HepG2 (cell line): ENCODE measurements around the gene PEMT. TPM values are rescaled to one million over a fixed set of nuclear protein-coding genes. Genes with fewer than 3 reads are reported as not detected.

Experiments used
- ASH2L ChIP-seq: fragments of 300-600, 200-600 bp; sonication (generic); IDR thresholded peaks from 2 replicates; pipeline ENCODE4 v1.7.0; 2017; ENCODE audit warnings: low read depth, mild to moderate bottlenecking, moderate library complexity, mixed read lengths, low read length; ENCODE audit not compliant: insufficient read length
- BCL3 ChIP-seq: sonication (generic); formaldehyde crosslinking; IDR thresholded peaks from 2 replicates; pipeline ENCODE4 v1.5.1; 2020; ENCODE audit warnings: mild to moderate bottlenecking, missing genetic modification reagents, moderate library complexity
- CEBPG ChIP-seq: IDR thresholded peaks from 2 replicates; pipeline ENCODE4 v1.6.1; 2016
- DRAP1 ChIP-seq: IDR thresholded peaks from 2 replicates; pipeline ENCODE4 v1.6.1; 2016; ENCODE audit warnings: missing genetic modification reagents, missing compliant biosample characterization
- MED1 ChIP-seq: sonication (generic); formaldehyde crosslinking; IDR thresholded peaks from 2 replicates; pipeline ENCODE4 v1.4.0; 2020; ENCODE audit warnings: missing genetic modification reagents
- POLR2AphosphoS5 ChIP-seq: IDR thresholded peaks from 2 replicates; pipeline ENCODE4 v1.6.1; 2012; ENCODE audit warnings: low read depth, low read length
- REL ChIP-seq: sonication (generic); formaldehyde crosslinking; conservative IDR thresholded peaks from 2 replicates; pipeline ENCODE4 v1.8.0; 2022; ENCODE audit warnings: mild to moderate bottlenecking, missing genetic modification reagents, moderate library complexity
- RORA ChIP-seq: sonication (generic); formaldehyde crosslinking; IDR thresholded peaks from 2 replicates; pipeline ENCODE4 v1.5.0; 2020; ENCODE audit warnings: mild to moderate bottlenecking, missing genetic modification reagents, moderate library complexity
- SIX1 ChIP-seq: sonication (generic); formaldehyde crosslinking; IDR thresholded peaks from 2 replicates; pipeline ENCODE4 v1.4.0; 2020; ENCODE audit warnings: missing genetic modification reagents, borderline replicate concordance
- SKIL ChIP-seq: sonication (generic); formaldehyde crosslinking; IDR thresholded peaks from 2 replicates; pipeline ENCODE4 v1.8.0; 2022; ENCODE audit warnings: missing genetic modification reagents, mild to moderate bottlenecking, moderate library complexity, borderline replicate concordance
- SMC3 ChIP-seq: IDR thresholded peaks from 2 replicates; pipeline ENCODE4 v1.6.1; 2011; ENCODE audit warnings: low read length, improper control_type of control experiment
- TEAD3 ChIP-seq: optimal IDR thresholded peaks from 2 replicates; pipeline ENCODE3; 2016; ENCODE audit warnings: borderline replicate concordance
- TRAFD1 ChIP-seq: sonication (generic); formaldehyde crosslinking; IDR thresholded peaks from 2 replicates; pipeline ENCODE4 v1.5.1; 2020; ENCODE audit warnings: missing genetic modification reagents, mild to moderate bottlenecking, borderline replicate concordance
- U2AF2 ChIP-seq: fragments of 200-400 bp; formaldehyde crosslinking; IDR thresholded peaks from 2 replicates; pipeline ENCODE4 v1.6.1; 2017; ENCODE audit warnings: low read depth, mild to moderate bottlenecking, low read length
- ZNF546 ChIP-seq: sonication (generic); formaldehyde crosslinking; conservative IDR thresholded peaks from 2 replicates; pipeline ENCODE4 v1.8.1; 2023; ENCODE audit warnings: mild to moderate bottlenecking, missing genetic modification reagents
- ZNF614 ChIP-seq: IDR thresholded peaks from 2 replicates; pipeline ENCODE4 v1.6.1; 2018; ENCODE audit warnings: missing biosample characterization, missing genetic modification reagents, inconsistent platforms, borderline replicate concordance
- ZNF629 ChIP-seq: sonication (generic); formaldehyde crosslinking; conservative IDR thresholded peaks from 2 replicates; pipeline ENCODE4 v1.5.0; 2020; ENCODE audit warnings: missing genetic modification reagents
- ZSCAN21 ChIP-seq: sonication (generic); formaldehyde crosslinking; IDR thresholded peaks from 2 replicates; pipeline ENCODE4 v1.8.0; 2022; ENCODE audit warnings: mild to moderate bottlenecking, missing genetic modification reagents, moderate library complexity, borderline replicate concordance
- polyA plus RNA-seq, 8 experiments: library from polyadenylated mRNA; depleted of rRNA in 3 of 8; stranded (reverse) in 7 of 8; unstranded in 1 of 8; fragments of >200 nt; fragmentation: Illumina TruSeq in 4 of 8; extraction: Trizol in 4 of 8; gene quantifications; 2 replicates each; pipeline versions ENCODE4 v1.2.1 to v1.2.3, GENCODE V29; 2011 to 2016; ENCODE audit warnings: low read depth in 4 of 8, missing spikeins in 1 of 8, mixed read lengths in 1 of 8; ENCODE audit not compliant: insufficient read depth in 1 of 8
- total RNA-seq, 5 experiments: library from RNA; depleted of rRNA; stranded (reverse); fragments of >200 nt; fragmentation: Illumina TruSeq; extraction: Trizol; gene quantifications; 2 replicates each; pipeline ENCODE4 v1.2.3, GENCODE V29; 2016; ENCODE audit warnings: low read depth in 1 of 5
- TF ChIP-seq, protein P1 (sequence below): sonication (generic); formaldehyde crosslinking; conservative IDR thresholded peaks from 2 replicates; pipeline ENCODE4 v1.8.1; 2023; ENCODE audit warnings: missing genetic modification reagents
- TF ChIP-seq, protein P2 (sequence below): IDR thresholded peaks from 2 replicates; pipeline ENCODE4 v1.6.1; 2016; ENCODE audit warnings: mild to moderate bottlenecking

Gene PEMT
- total and polyA plus RNA-seq, 2 of the 13 experiments (the other 11 are each of a cell fraction or from before 2014, with no cell fraction given) = 31.7 to 43.6 TPM

- TF ChIP-seq TRAFD1 (no peak), BCL3 (CRISPR knock-in tag) (no peak), ZSCAN21 (no peak), ASH2L (no peak), RORA (CRISPR knock-in tag) (no peak), ZNF614 (CRISPR knock-in tag) (peak; percentile 56; the same call in 1 of the 2 replicates), DRAP1 (CRISPR knock-in tag) (peak; percentile 72), MED1 (peak; percentile 78), SMC3 (no peak; the same call in 1 of the 2 replicates), REL (CRISPR knock-in tag) (no peak), SIX1 (CRISPR knock-in tag) (peak; percentile 72; the same call in 1 of the 2 replicates), SKIL (peak; percentile 71; the same call in 1 of the 2 replicates), CEBPG (CRISPR knock-in tag) (peak; percentile 51; the same call in 1 of the 2 replicates), ZNF629 (peak; percentile 37), ZNF546 (CRISPR knock-in tag) (no peak; the same call in 1 of the 2 replicates), POLR2AphosphoS5 (peak; percentile 52), U2AF2 (no peak), TEAD3 (CRISPR knock-in tag) (peak; percentile 68)
- TF ChIP-seq, protein P1, sequence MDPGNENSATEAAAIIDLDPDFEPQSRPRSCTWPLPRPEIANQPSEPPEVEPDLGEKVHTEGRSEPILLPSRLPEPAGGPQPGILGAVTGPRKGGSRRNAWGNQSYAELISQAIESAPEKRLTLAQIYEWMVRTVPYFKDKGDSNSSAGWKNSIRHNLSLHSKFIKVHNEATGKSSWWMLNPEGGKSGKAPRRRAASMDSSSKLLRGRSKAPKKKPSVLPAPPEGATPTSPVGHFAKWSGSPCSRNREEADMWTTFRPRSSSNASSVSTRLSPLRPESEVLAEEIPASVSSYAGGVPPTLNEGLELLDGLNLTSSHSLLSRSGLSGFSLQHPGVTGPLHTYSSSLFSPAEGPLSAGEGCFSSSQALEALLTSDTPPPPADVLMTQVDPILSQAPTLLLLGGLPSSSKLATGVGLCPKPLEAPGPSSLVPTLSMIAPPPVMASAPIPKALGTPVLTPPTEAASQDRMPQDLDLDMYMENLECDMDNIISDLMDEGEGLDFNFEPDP (CRISPR knock-in tag) = no peak
- TF ChIP-seq, protein P2, sequence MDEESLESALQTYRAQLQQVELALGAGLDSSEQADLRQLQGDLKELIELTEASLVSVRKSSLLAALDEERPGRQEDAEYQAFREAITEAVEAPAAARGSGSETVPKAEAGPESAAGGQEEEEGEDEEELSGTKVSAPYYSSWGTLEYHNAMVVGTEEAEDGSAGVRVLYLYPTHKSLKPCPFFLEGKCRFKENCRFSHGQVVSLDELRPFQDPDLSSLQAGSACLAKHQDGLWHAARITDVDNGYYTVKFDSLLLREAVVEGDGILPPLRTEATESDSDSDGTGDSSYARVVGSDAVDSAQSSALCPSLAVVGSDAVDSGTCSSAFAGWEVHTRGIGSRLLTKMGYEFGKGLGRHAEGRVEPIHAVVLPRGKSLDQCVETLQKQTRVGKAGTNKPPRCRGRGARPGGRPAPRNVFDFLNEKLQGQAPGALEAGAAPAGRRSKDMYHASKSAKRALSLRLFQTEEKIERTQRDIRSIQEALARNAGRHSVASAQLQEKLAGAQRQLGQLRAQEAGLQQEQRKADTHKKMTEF (CRISPR knock-in tag) = no peak
Observed at GRCh38 chr17:17570798-17571716, 20.5 kb downstream of the PEMT start (continued).
